OCI-LY7 (cell line): Measurements from ENCODE around the gene PSME3. TPM values are rescaled to one million over a fixed set of nuclear protein-coding genes. Genes with fewer than 3 reads are reported as not detected.

Experiments used
- BruUV-seq: library from RNA; stranded (reverse); fragments of 400-500 nt; replicated peaks from 2 replicates; lab custom pipeline; 2021; lab: Mats Ljungman, UMichigan
- CTCF ChIA-PET: fragments of 300-600 bp; sonication (Branson Sonifier 250); formaldehyde crosslinking; loops from one replicate; lab custom pipeline; 2022; ENCODE audit warnings: antibody characterized with exemption; ENCODE audit not compliant: unreplicated experiment; lab: Charles Lee
- POLR2A ChIA-PET: fragments of 300-600 bp; sonication (Branson Sonifier 250); formaldehyde crosslinking; loops from one replicate; lab custom pipeline; 2022; ENCODE audit warnings: antibody characterized with exemption; lab: Charles Lee
- DNase-seq: peaks from one replicate; pipeline ENCODE4 v3.0.0-alpha.2; 2015; ENCODE audit warnings: low spot score
- H2AFZ ChIP-seq: fragments of 200-600 bp; sonication (generic), shearing (Covaris generic); 2 replicates; pipeline ENCODE4 v1.6.1; 2014; ENCODE audit warnings: mild to moderate bottlenecking, antibody characterized with exemption, low read length, moderate library complexity
- H3K27ac ChIP-seq: fragments of 200-600 bp; sonication (generic); 2 replicates; pipeline ENCODE4 v1.5.1; 2014; ENCODE audit warnings: mixed run types, low read depth, mild to moderate bottlenecking, moderate library complexity, low read length, inconsistent platforms; ENCODE audit not compliant: poor library complexity, severe bottlenecking
- H3K36me3 ChIP-seq: fragments of 200-600 bp; sonication (generic); 2 replicates; pipeline ENCODE4 v1.6.1; 2014; ENCODE audit warnings: mild to moderate bottlenecking, antibody characterized with exemption, low read length, moderate library complexity, mixed read lengths; ENCODE audit not compliant: insufficient read depth
- H3K4me1 ChIP-seq: fragments of 200-600 bp; sonication (generic); 2 replicates; pipeline ENCODE4 v1.5.1; 2014; ENCODE audit warnings: mild to moderate bottlenecking, low read length; ENCODE audit not compliant: insufficient read depth, poor library complexity, severe bottlenecking
- H3K4me2 ChIP-seq: fragments of 200-600 bp; sonication (generic); 2 replicates; pipeline ENCODE4 v1.6.1; 2014; ENCODE audit warnings: mild to moderate bottlenecking, low read length
- H3K4me3 ChIP-seq: fragments of 200-600 bp; sonication (generic); 2 replicates; pipeline ENCODE4 v1.5.1; 2014; ENCODE audit warnings: mild to moderate bottlenecking, low read depth, low read length; ENCODE audit not compliant: poor library complexity, severe bottlenecking
- H3K79me2 ChIP-seq: fragments of 200-600 bp; sonication (generic); 2 replicates; pipeline ENCODE4 v1.6.1; 2016; ENCODE audit warnings: low read depth, mild to moderate bottlenecking, low read length, moderate library complexity, mixed read lengths; ENCODE audit not compliant: insufficient read depth
- H3K9me2 ChIP-seq: fragments of 200-600 bp; sonication (generic); 2 replicates; pipeline ENCODE4 v1.6.1; 2016; ENCODE audit warnings: mild to moderate bottlenecking, low read length, mixed read lengths; ENCODE audit not compliant: insufficient read depth
- H3K9me3 ChIP-seq: fragments of 200-600 bp; sonication (generic); 2 replicates; pipeline ENCODE4 v1.6.1; 2014; ENCODE audit warnings: mild to moderate bottlenecking, mixed run types, low read length, mixed read lengths
- H4K20me1 ChIP-seq: fragments of 200-600 bp; sonication (generic); 2 replicates; pipeline ENCODE4 v1.6.1; 2014; ENCODE audit warnings: mild to moderate bottlenecking, antibody characterized with exemption, low read length, moderate library complexity, mixed read lengths; ENCODE audit not compliant: insufficient read depth
- EZH2phosphoT487 ChIP-seq: fragments of 200-600 bp; sonication (generic); IDR thresholded peaks from 2 replicates; pipeline ENCODE4 v1.6.1; 2018; ENCODE audit warnings: low read depth, borderline replicate concordance, mild to moderate bottlenecking, mixed run types, antibody characterized with exemption, low read length, moderate library complexity, mixed read lengths
- intact Hi-C: fragments of 100-400 bp; cut with micrococcal nuclease; formaldehyde crosslinking; loops from one replicate; pipeline ENCODE4 v1.10.0; 2022; ENCODE audit not compliant: unreplicated experiment
- total RNA-seq, 2 experiments: library from RNA; depleted of rRNA in 1 of 2; stranded (reverse); fragments of >200 nt in 1 of 2; shearing (Covaris generic) in 1 of 2; gene quantifications; 2 replicates each; pipeline ENCODE4 v1.2.3, GENCODE V29; 2014 to 2022
- TF ChIP-seq, protein P1 (sequence below): fragments of 200-600 bp; sonication (generic); conservative IDR thresholded peaks from 2 replicates; pipeline ENCODE4 v1.5.1; 2014; ENCODE audit warnings: mild to moderate bottlenecking, antibody characterized with exemption, low read length, moderate library complexity, mixed read lengths

The PSME3 gene
- total RNA-seq, 2 experiments from 2014 or later: 81.9 to 167 TPM

DNA sequence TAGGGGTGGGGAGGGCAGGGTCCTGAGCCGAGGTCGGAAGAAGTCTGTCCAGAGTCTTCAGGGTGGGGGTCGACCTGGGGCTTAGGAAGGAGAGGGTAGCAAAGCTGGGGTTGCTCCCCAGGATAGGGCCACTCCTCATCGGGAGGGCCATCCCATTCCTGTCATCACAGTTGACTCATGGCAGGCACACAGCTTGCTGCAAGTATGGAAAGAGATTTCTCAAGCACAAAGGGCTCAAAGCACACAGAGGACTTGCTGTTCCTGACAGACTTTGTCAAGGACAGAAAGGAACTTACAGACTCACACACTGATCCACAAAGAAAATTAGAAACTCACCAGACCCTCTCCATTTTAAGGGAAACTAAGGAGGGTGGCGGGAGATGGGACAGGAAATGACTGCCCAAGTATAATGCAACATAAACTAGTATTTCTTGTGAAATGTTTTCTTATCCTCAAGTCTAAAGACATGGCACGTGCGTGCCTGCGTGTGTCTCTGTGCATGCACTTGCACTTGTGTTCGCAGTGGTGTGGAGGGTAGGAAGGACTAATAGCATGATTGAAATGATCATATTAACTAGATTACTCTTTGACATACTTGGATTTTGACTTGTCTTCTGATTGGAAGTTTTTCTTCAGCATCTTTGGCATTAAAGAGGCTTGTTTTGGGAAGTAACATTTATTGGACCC lies 13.5 kb downstream of the PSME3 start:
- H3K4me3 ChIP-seq: no peak overlapping the region
- H3K9me3 ChIP-seq: no peaks in the 10 kb centered on the region
- intact Hi-C loops: no loop called here
- no peaks in the 10 kb centered on the region for H3K79me2 ChIP-seq
- POLR2A ChIA-PET: no interaction called here
- H4K20me1 ChIP-seq: no peaks in the 10 kb centered on the region
- BruUV-seq: no TSS peak
- H3K36me3 ChIP-seq: peaks cover 45% of the 10 kb centered on the region
- no peak overlapping the region for H3K27ac ChIP-seq
- DNase-seq: no peak
- TF ChIP-seq EZH2phosphoT487: no peak
- TF ChIP-seq, protein P1, sequence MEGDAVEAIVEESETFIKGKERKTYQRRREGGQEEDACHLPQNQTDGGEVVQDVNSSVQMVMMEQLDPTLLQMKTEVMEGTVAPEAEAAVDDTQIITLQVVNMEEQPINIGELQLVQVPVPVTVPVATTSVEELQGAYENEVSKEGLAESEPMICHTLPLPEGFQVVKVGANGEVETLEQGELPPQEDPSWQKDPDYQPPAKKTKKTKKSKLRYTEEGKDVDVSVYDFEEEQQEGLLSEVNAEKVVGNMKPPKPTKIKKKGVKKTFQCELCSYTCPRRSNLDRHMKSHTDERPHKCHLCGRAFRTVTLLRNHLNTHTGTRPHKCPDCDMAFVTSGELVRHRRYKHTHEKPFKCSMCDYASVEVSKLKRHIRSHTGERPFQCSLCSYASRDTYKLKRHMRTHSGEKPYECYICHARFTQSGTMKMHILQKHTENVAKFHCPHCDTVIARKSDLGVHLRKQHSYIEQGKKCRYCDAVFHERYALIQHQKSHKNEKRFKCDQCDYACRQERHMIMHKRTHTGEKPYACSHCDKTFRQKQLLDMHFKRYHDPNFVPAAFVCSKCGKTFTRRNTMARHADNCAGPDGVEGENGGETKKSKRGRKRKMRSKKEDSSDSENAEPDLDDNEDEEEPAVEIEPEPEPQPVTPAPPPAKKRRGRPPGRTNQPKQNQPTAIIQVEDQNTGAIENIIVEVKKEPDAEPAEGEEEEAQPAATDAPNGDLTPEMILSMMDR: no peak
- no peak overlapping the region for H3K4me2 ChIP-seq
- no peaks in the 10 kb centered on the region for H3K9me2 ChIP-seq
- H3K4me1 ChIP-seq: no peaks in the 10 kb centered on the region
- CTCF ChIA-PET: no interaction called here
- H2AFZ ChIP-seq: no peak overlapping the region

DNA sequence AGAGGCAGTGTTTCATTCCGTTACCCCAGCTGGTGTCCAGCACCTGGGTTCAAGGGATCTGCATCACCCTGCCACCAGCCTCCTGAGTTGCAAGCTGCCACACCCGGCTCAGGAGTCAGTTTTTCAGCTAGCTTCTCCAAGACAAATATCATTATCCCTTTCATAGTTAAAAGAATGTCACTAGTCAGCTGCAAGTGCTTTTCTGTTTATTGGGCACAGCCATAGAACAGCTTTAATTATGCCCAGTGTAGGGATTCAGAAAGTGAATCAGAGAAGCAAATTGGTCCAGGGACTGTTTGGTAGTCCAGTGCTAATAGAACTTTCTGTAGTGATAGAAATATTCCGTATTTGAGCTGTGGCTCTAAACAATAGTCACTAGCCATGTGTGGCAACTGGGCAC lies 14.9 kb downstream of the PSME3 start:
- no peaks in the 10 kb centered on the region for H3K9me3 ChIP-seq
- H3K79me2 ChIP-seq: no peaks in the 10 kb centered on the region
- no peak overlapping the region for H3K4me2 ChIP-seq
- BruUV-seq: no TSS peak
- H3K4me1 ChIP-seq: peaks cover 4% of the 10 kb centered on the region
- CTCF ChIA-PET: no interaction called here
- no peak overlapping the region for H3K27ac ChIP-seq
- H2AFZ ChIP-seq: no peak overlapping the region
- TF ChIP-seq, protein P1: no peak
- TF ChIP-seq EZH2phosphoT487: no peak
- H3K9me2 ChIP-seq: no peaks in the 10 kb centered on the region
- no peak overlapping the region for H3K4me3 ChIP-seq
- peaks cover 31% of the 10 kb centered on the region for H3K36me3 ChIP-seq
- intact Hi-C loops: no loop called here
- no peak for DNase-seq
- POLR2A ChIA-PET: no interaction called here
- no peaks in the 10 kb centered on the region for H4K20me1 ChIP-seq

DNA sequence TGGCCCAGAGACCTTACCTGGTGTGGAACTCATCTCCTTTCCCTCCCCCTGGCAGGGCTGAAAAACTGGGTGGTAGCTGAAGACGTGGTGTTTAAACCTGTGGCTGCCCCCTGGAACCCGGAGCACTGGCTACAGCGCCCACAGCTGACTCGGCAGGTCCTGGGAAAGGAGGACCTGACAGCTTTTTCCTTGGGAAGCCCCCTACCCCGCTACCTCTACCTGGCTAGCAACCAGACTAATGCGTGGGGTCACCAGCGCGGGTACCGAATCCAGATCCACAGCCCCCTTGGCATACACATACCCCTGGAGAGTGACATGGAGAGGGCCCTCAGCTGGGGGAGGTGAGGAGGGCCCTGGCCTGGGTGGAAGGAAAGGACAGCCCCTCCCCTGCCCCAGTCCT lies 15.8 kb downstream of the PSME3 start:
- H2AFZ ChIP-seq: no peak overlapping the region
- POLR2A ChIA-PET: no interaction called here

More for the DNA sequence above, 15.8 kb downstream of the PSME3 start:
- H3K36me3 ChIP-seq: peaks cover 22% of the 10 kb centered on the region
- H3K4me2 ChIP-seq: no peak overlapping the region
- intact Hi-C loops: no loop called here
- no peak overlapping the region for H3K27ac ChIP-seq
- no peaks in the 10 kb centered on the region for H3K9me3 ChIP-seq
- no peaks in the 10 kb centered on the region for H4K20me1 ChIP-seq
- H3K4me1 ChIP-seq: peaks cover 13% of the 10 kb centered on the region
- no TSS peak for BruUV-seq
- DNase-seq: no peak
- H3K4me3 ChIP-seq: no peak overlapping the region
- CTCF ChIA-PET: no interaction called here
- H3K79me2 ChIP-seq: no peaks in the 10 kb centered on the region
- TF ChIP-seq EZH2phosphoT487: no peak
- TF ChIP-seq, protein P1: no peak
- H3K9me2 ChIP-seq: no peaks in the 10 kb centered on the region
